Measurements from ENCODE around the gene ARRB1.

GRCh38 chr11:75380716-75381420 lies 29.4 kb upstream of the ARRB1 start:
- TF ChIP-seq CTCF (IDR thresholded peaks at IDR 0.05; ENCODE audit: low read length) (no peak), EZH2 (IDR thresholded peaks at IDR 0.05; ENCODE audit: borderline replicate concordance, low read length) (no peak)

All from OCI-LY1 (cell line).